Endodermal cell (in vitro differentiated cells): Measurements from ENCODE around the gene GPX4. TPM values are rescaled to one million over a fixed set of nuclear protein-coding genes. Genes with fewer than 3 reads are reported as not detected.

Source experiments
- DNase-seq: peaks from one replicate; pipeline ENCODE4 v3.0.0-alpha.2; 2017
- H3K27ac ChIP-seq: 2 replicates; pipeline ENCODE4 v1.5.1; 2013; ENCODE audit warnings: mild to moderate bottlenecking, low read depth, low read length, moderate library complexity
- H3K27me3 ChIP-seq: 2 replicates; pipeline ENCODE4 v1.6.1; 2013; ENCODE audit warnings: mild to moderate bottlenecking, low read length, moderate library complexity; ENCODE audit not compliant: insufficient read depth, control insufficient read depth, poor library complexity, severe bottlenecking
- H3K36me3 ChIP-seq: 2 replicates; pipeline ENCODE4 v1.7.0; 2013; ENCODE audit warnings: mild to moderate bottlenecking, low read length, moderate library complexity; ENCODE audit not compliant: control insufficient read depth, insufficient read depth
- H3K4me1 ChIP-seq: one replicate; pipeline ENCODE4 v1.7.0; 2013; ENCODE audit warnings: low read length; ENCODE audit not compliant: control insufficient read depth, insufficient read depth
- H3K4me3 ChIP-seq: 2 replicates; pipeline ENCODE4 v1.5.1; 2013; ENCODE audit warnings: mild to moderate bottlenecking, low read length, moderate library complexity
- H3K9ac ChIP-seq: 2 replicates; pipeline ENCODE4 v1.6.1; 2013; ENCODE audit warnings: mild to moderate bottlenecking, low read length, moderate library complexity; ENCODE audit not compliant: poor library complexity, severe bottlenecking; ENCODE audit errors: extremely low read depth
- H3K9me3 ChIP-seq: 2 replicates; pipeline ENCODE4 v1.6.1; 2013; ENCODE audit warnings: mild to moderate bottlenecking, low read length, moderate library complexity; ENCODE audit not compliant: control insufficient read depth
- H3K27ac Mint-ChIP-seq: 2 replicates; pipeline ENCODE4 v1.8.0; 2020; ENCODE audit warnings: mixed read lengths
- H3K27me3 Mint-ChIP-seq: 2 replicates; pipeline ENCODE4 v1.8.0; 2021; ENCODE audit warnings: mild to moderate bottlenecking, mixed read lengths; ENCODE audit not compliant: insufficient read depth
- H3K36me3 Mint-ChIP-seq: 2 replicates; pipeline ENCODE4 v1.8.0; 2020; ENCODE audit warnings: low read depth, mixed read lengths
- H3K4me1 Mint-ChIP-seq: 2 replicates; pipeline ENCODE4 v1.8.0; 2020; ENCODE audit warnings: mixed read lengths
- H3K4me3 Mint-ChIP-seq: 2 replicates; pipeline ENCODE4 v1.8.0; 2020; ENCODE audit warnings: mild to moderate bottlenecking, moderate library complexity, mixed read lengths
- H3K9me3 Mint-ChIP-seq: 2 replicates; pipeline ENCODE4 v1.8.0; 2020; ENCODE audit warnings: mild to moderate bottlenecking, mixed read lengths
- CTCF ChIP-seq: fragments of 200-600 bp; sonication (generic); conservative IDR thresholded peaks from 2 replicates; pipeline ENCODE4 v1.5.0; 2021; ENCODE audit warnings: antibody characterized with exemption, mild to moderate bottlenecking
- WGBS, 2 experiments: methylation state at CpG; one replicate each; pipeline versions ENCODE4 v1.1.5 to v1.1.7; 2013; ENCODE audit warnings: missing lambda C conversion rate in 2 of 2, mixed read lengths in 1 of 2; ENCODE audit not compliant: insufficient coverage in 1 of 2, insufficient read length in 1 of 2; 5-methylcytosine and 5-hydroxymethylcytosine counted together
- total RNA-seq, 2 donors: library from RNA; stranded (reverse); fragmentation: NEBNext Ultra II Directional in 1 of 2; extraction: Animal tissue kit (Norgen Biotek cat#: 25700) in 1 of 2; gene quantifications; 2 replicates in 1 of 2; 3 replicates in 1 of 2; pipeline ENCODE4 v1.2.1, GENCODE V29; 2021

GPX4 gene
- total RNA-seq, 2 donors from 2014 or later, result 331 to 449 TPM

- H3K4me1 Mint-ChIP-seq, result peaks cover 5% of the 10 kb centered on the region
- H3K4me1 ChIP-seq, result peaks cover 5% of the 10 kb centered on the region
- H3K9me3 Mint-ChIP-seq, result no peaks in the 10 kb centered on the region
- H3K27ac ChIP-seq, result no peak within 1 kb of the TSS
- peak within 1 kb of the TSS; percentile 23 for H3K4me3 Mint-ChIP-seq
- no peak within 1 kb of the TSS for H3K4me3 ChIP-seq
- H3K9ac ChIP-seq, result peak within 1 kb of the TSS; percentile 25
- peaks cover 51% of the 10 kb centered on the region for H3K27me3 Mint-ChIP-seq
- TF ChIP-seq CTCF, result no peak
- peaks cover 72% of the 10 kb centered on the region for H3K27me3 ChIP-seq
- H3K36me3 Mint-ChIP-seq, result no peaks in the 10 kb centered on the region
- H3K27ac Mint-ChIP-seq, result no peak within 1 kb of the TSS
- WGBS, 2 experiments, result 14 to 30% methylated on average over 17 to 61 of the region's 61 CpGs
- H3K36me3 ChIP-seq, result no peaks in the 10 kb centered on the region
- DNase-seq, result peak; percentile 78
- H3K9me3 ChIP-seq, result no peaks in the 10 kb centered on the region
These were observed 37.0 kb upstream of the GPX4 start, which contains the start of gene ARHGAP45 for GRCh38 chr19:1066748-1067340. ARHGAP45 (plus strand) TSS chr19:1067167; CDS start chr19:1067406, 239 bp downstream.

- Histone ChIP-seq H3K27ac (no peak overlapping the region), H3K27me3 (peaks cover 78% of the 10 kb centered on the region), H3K4me1 (peaks cover 5% of the 10 kb centered on the region), H3K9me3 (no peaks in the 10 kb centered on the region), H3K4me3 (no peak overlapping the region), H3K36me3 (no peaks in the 10 kb centered on the region), H3K9ac (no peak overlapping the region)
- Mint-ChIP-seq H3K4me3 (no peak overlapping the region), H3K9me3 (no peaks in the 10 kb centered on the region), H3K27me3 (peaks cover 58% of the 10 kb centered on the region), H3K4me1 (peaks cover 5% of the 10 kb centered on the region), H3K27ac (no peak overlapping the region), H3K36me3 (no peaks in the 10 kb centered on the region)
- no peak for TF ChIP-seq CTCF
- WGBS, 2 experiments, result 20 to 26% methylated on average over 19 to 38 of the region's 38 CpGs
- DNase-seq, result no peak
These were observed 36.3 kb upstream of the GPX4 start for GRCh38 chr19:1067341-1067957.

- no peak overlapping the region for H3K4me3 Mint-ChIP-seq
- peaks cover 5% of the 10 kb centered on the region for H3K4me1 Mint-ChIP-seq
- H3K9me3 ChIP-seq, result no peaks in the 10 kb centered on the region
- no peaks in the 10 kb centered on the region for H3K9me3 Mint-ChIP-seq
- WGBS, 2 experiments, result 93 to 94% methylated on average over 25 to 43 of the region's 45 CpGs
- no peak overlapping the region for H3K27ac ChIP-seq
- H3K27ac Mint-ChIP-seq, result no peak overlapping the region
- DNase-seq, result no peak
- H3K27me3 Mint-ChIP-seq, result peaks cover 65% of the 10 kb centered on the region
- H3K36me3 ChIP-seq, result no peaks in the 10 kb centered on the region
- H3K4me1 ChIP-seq, result peaks cover 5% of the 10 kb centered on the region
- no peak for TF ChIP-seq CTCF
- no peak overlapping the region for H3K9ac ChIP-seq
- H3K4me3 ChIP-seq, result no peak overlapping the region
- H3K36me3 Mint-ChIP-seq, result no peaks in the 10 kb centered on the region
- peaks cover 80% of the 10 kb centered on the region for H3K27me3 ChIP-seq
These were observed 35.5 kb upstream of the GPX4 start for GRCh38 chr19:1068009-1069001.
